ENCODE measurements around the gene POU3F3.

Gene POU3F3

DNA sequence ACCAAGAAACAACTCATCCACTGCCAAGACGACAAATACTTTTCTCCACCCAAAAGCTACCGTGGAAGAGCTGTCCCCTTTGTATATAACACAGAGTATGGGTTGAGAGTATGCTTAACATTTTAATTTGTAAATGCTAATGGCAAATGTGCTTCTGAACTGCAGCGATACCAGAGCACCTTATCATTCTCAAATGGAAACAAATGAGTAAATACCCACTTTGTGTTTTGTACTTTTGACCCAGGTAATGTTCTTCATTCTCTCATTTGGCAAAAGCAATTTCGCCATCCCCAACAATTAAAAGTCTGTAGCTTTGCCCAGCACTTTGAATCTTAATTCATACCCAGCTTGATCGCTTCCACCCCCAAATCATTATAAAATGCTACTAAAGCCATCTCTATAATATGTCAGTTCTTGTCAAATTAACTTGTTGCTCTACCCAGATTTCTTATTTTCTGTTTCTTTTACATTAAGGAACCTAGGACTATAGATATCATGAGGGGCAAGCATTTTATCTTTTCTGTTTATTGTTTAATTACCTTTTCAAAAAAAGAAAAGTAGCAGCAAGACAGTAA is 6.2 kb upstream of the POU3F3 start:
- no peak for DNase-seq

GRCh38 chr2:104848526-104848925 is 5.4 kb upstream of the POU3F3 start:
- no peak for DNase-seq

GRCh38 chr2:104849101-104849500 is 4.8 kb upstream of the POU3F3 start:
- DNase-seq, result no peak

DNA sequence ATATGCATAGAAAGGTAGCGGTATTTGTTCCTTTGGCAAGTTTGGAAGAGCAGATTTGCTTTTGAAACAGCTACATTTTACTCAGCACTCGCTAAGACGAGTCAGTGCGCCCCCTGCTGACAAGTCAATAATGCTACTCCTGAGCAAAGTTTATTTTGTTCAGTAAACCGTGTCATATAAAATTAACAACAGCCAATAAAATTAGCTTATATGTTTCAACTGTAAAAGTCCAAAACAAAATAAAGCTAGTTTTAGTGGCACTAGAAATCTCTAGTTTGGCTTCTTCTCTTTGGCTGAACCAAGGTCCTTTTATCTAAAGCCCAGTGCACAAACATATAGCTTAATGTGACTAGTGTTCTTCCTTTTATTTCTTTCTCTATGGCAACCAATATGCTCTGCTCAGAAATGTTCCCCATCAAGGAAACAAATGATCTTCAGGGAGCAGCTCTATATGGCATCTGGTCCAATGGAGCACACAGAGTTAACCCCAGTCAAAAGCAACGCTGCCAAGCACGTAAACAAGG is 4.2 kb upstream of the POU3F3 start:
- DNase-seq, result peak in 1 of 2 experiments; percentile 54

DNA sequence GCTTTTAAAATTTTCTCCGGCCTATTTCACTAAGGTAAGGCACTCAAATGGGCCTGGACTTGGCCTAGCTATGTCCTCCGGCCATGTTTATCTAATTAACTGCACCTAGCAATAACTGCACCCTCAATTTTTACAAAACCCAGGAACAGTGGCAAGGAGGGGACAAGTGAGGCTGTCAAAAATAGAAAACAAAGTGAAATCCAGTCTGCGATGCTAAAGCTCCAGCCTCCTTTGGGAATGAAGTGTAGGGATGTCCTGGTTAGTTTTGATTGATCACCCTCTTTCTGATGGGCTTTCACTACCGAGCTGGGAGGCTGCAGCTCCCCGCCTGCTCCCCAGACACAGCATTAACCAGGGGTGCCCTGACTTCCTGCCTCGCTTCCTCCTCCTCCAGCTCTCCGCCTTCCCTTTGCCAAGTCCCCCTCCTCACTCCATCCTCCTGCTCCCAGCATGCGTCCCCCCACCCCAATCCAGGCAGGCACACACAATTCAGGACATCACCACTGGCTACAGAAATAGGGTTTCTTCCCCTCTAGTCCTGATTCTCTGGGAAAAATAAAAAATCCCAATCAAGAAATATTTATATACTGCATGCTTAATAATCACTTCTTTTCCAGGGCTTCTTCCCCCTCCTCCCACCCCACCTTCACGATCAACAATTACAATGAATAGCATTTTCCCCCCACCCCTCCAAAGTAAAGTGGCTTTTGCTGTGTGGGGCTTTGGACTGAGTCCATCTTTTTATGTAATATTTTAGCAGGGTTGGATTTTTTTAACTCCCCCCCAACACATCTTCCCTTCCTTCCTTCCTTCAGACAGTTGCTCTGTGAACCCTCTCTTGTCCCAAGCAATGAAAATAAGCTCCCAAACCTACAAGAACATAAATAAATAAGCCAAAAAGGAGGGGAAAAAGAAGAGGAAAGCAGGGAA is 3.3 kb upstream of the POU3F3 start:
- DNase-seq, result no peak

- DNase-seq, result no peak
Measured at GRCh38 chr2:104851291-104852089, 2.4 kb upstream of the POU3F3 start.

GRCh38 chr2:104852090-104852666 is 1.7 kb upstream of the POU3F3 start:
- no peak for DNase-seq

DNA sequence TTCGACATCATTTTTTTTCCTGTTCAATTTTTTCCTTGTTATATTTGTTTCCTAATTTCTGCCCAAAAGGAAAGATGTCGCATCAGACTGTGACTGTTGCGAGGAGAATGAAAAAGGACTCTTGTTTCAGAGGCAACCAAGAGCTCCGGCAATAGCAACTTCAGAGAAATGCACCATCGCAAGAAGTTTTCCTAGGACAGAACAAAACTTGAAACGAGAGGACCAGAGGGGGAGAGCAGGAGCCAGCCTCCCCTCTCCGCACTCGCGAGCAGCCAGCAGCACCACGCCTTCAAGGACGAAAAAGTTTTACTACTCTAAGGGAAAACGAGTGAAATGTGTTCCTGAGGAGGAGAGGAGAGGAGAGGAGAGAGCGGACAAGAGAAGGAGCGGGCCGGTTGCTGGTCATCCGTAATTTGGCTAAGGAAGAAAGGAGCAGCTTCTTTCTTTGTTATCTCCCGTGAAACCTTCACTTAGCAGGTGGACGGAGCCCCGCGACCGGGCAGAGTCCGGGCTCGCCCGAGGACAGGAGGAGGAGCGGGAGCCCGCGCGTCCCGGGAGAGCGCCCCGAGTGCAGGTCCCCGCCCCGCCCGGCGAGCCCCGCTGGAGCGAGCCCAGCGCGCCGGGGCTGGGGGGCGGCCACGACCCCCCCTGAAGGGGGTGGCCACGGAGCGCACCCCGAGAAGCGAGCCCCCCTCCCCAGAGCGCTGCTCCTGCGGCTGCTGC is 744 bp downstream of the POU3F3 start:
- DNase-seq, result peak in 1 of 2 experiments; percentile 11

- no peak for DNase-seq
Measured at GRCh38 chr2:104855221-104856085, 1.5 kb downstream of the POU3F3 start.

DNA sequence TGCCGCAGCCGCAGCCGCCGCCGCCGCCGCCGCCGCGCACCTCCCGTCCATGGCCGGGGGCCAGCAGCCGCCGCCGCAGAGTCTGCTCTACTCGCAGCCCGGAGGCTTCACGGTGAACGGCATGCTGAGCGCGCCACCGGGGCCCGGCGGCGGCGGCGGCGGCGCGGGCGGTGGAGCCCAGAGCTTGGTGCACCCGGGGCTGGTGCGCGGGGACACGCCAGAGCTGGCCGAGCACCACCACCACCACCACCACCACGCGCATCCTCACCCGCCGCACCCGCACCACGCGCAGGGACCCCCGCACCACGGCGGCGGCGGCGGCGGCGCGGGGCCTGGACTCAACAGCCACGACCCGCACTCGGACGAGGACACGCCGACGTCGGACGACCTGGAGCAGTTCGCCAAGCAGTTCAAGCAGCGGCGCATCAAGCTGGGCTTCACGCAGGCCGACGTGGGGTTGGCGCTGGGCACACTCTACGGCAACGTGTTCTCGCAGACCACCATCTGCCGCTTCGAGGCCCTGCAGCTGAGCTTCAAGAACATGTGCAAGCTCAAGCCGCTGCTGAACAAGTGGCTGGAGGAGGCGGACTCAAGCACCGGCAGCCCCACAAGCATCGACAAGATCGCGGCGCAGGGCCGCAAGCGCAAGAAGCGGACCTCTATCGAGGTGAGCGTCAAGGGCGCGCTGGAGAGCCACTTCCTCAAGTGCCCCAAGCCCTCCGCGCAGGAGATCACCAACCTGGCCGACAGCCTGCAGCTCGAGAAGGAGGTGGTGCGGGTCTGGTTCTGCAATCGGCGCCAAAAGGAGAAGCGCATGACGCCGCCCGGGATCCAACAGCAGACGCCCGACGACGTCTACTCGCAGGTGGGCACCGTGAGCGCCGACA is 2.4 kb downstream of the POU3F3 start:
- DNase-seq, result no peak

- no peak for DNase-seq
Measured at GRCh38 chr2:104856973-104857261, 3.0 kb downstream of the POU3F3 start.

GRCh38 chr2:104857262-104858005 is 3.5 kb downstream of the POU3F3 start:
- DNase-seq, result no peak

GRCh38 chr2:104858006-104858978 is 4.4 kb downstream of the POU3F3 start:
- no peak for DNase-seq

- no peak for DNase-seq
Measured at GRCh38 chr2:104859291-104859765, 5.4 kb downstream of the POU3F3 start.

- DNase-seq, result no peak
Measured at GRCh38 chr2:104859766-104860450, 6.0 kb downstream of the POU3F3 start.

DNA sequence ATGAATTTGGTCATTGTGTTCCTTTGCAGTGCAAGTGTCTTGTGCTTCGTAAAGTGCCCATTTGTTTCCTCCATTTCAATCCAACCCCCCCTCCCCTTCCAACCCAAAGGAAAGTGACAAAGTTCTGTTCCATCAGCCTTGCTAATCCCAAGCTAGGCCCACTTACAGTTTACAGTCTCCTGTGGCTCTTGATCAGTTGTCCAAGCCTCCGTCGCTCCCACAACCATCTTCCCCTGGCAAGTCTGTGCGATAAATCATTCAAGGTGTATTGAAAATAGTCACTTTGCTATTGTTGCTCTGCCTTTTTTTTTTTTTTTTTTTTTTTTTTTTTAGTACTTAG is 6.5 kb downstream of the POU3F3 start:
- DNase-seq, result no peak

- no peak for DNase-seq
Measured at GRCh38 chr2:104861351-104862057, 7.6 kb downstream of the POU3F3 start.
